ENCODE measurements around the gene ABCC1. TPM values are rescaled to one million over a fixed set of nuclear protein-coding genes. Genes with fewer than 3 reads are reported as not detected.

ABCC1 gene
- total and polyA plus RNA-seq, 4 donors, result 12.4 to 41.5 (median 31.3) TPM

DNA sequence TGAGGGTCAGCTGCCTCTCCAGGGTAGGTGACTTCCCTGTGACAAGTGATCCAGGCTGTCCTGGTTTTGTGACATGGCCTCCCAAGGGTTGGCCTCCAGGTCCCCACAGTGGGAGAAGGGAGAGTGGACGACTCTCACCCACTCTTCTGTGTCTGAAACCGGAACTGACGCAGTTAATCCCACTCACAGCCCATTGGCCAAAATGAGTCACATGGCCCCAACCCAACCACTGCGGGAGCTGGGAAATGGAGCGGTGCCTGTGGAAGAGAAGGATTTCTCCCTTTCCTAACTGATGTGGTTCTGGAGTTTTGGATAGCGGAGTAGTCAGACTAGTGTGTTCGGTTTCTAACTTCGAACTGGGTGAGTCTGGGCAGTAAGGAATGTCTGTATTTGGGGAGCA, 194.5 kb downstream of the ABCC1 start:
- WGBS, 2 donors, result 90 to 92% methylated on average over 8 of the region's 8 CpGs
- no peak for DNase-seq
- ATAC-seq (ENCODE audit: insufficient read depth, low FRiP score), result no peak
- peaks cover 0 to 2% (median 0%) of the 10 kb centered on the region in 5 donors for H3K4me1 ChIP-seq (ENCODE audit: control insufficient read depth in 5 of 5, insufficient read depth in 5 of 5, low read length in 5 of 5)
- no peaks in the 10 kb centered on the region for H3K9me3 ChIP-seq (ENCODE audit: control insufficient read depth in 4 of 4, insufficient read depth in 3 of 4, low read length in 3 of 4)
- H3K9ac ChIP-seq (ENCODE audit: insufficient read depth in 1 of 2, low read length in 2 of 2), result no peak overlapping the region
- H3K36me3 ChIP-seq (ENCODE audit: control insufficient read depth in 4 of 4, insufficient read depth in 4 of 4, low read length in 4 of 4), result peaks cover 13 to 32% (median 17%) of the 10 kb centered on the region in 4 donors
- no peak overlapping the region for H3K4me3 ChIP-seq
- H3K27me3 ChIP-seq (ENCODE audit: control insufficient read depth in 3 of 3, insufficient read depth in 3 of 3, low read length in 2 of 3), result no peaks in the 10 kb centered on the region
- no peak overlapping the region for H3K27ac ChIP-seq (ENCODE audit: low read depth in 1 of 2, low read length in 1 of 2)
- TF ChIP-seq CTCF (IDR thresholded peaks at IDR 0.05; ENCODE audit: control extremely low read depth, extremely low read depth), result no peak

GRCh38 chr16:16144416-16144815, 195.0 kb downstream of the ABCC1 start:
- Histone ChIP-seq H3K36me3 (ENCODE audit: control insufficient read depth in 4 of 4, insufficient read depth in 4 of 4, low read length in 4 of 4) (peaks cover 10 to 28% (median 15%) of the 10 kb centered on the region in 4 donors), H3K27me3 (ENCODE audit: control insufficient read depth in 3 of 3, insufficient read depth in 3 of 3, low read length in 2 of 3) (no peaks in the 10 kb centered on the region), H3K4me3 (no peak overlapping the region), H3K9ac (ENCODE audit: insufficient read depth in 1 of 2, low read length in 2 of 2) (no peak overlapping the region), H3K9me3 (ENCODE audit: control insufficient read depth in 4 of 4, insufficient read depth in 3 of 4, low read length in 3 of 4) (no peaks in the 10 kb centered on the region), H3K27ac (ENCODE audit: low read depth in 1 of 2, low read length in 1 of 2) (no peak overlapping the region), H3K4me1 (ENCODE audit: control insufficient read depth in 5 of 5, insufficient read depth in 5 of 5, low read length in 5 of 5) (peaks cover 0 to 2% (median 0%) of the 10 kb centered on the region in 5 donors)
- 93 to 94% methylated on average over 5 of the region's 5 CpGs for WGBS, 2 donors
- no peak for TF ChIP-seq CTCF (IDR thresholded peaks at IDR 0.05; ENCODE audit: control extremely low read depth, extremely low read depth)
- no peak for ATAC-seq (ENCODE audit: insufficient read depth, low FRiP score)
- DNase-seq, result no peak

DNA sequence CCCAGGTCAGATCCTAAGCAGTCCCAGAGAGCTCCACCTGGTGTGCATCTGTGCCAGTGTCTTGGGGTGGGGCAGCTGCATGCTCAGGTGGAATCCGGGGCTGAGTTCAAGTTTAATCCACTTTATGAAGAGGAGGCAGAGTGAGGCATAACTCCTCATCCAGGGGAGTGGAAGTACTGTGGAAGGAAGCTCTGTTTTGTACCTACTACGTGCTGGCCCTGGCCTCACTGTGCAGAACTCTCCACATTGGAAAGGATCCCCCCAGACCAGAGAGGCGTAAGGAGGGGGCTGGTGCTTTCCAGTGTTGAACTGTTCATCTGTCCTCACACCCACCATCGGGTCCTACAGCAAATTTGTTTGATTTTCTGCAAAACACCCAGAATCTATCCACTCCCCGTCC, 195.9 kb downstream of the ABCC1 start:
- H3K9me3 ChIP-seq (ENCODE audit: control insufficient read depth in 4 of 4, insufficient read depth in 3 of 4, low read length in 3 of 4), result no peaks in the 10 kb centered on the region
- WGBS, 2 donors, result 93 to 96% methylated on average over 5 of the region's 5 CpGs
- ATAC-seq (ENCODE audit: insufficient read depth, low FRiP score), result no peak
- no peaks in the 10 kb centered on the region for H3K27me3 ChIP-seq (ENCODE audit: control insufficient read depth in 3 of 3, insufficient read depth in 3 of 3, low read length in 2 of 3)
- TF ChIP-seq CTCF (IDR thresholded peaks at IDR 0.05; ENCODE audit: control extremely low read depth, extremely low read depth), result no peak
- H3K27ac ChIP-seq (ENCODE audit: low read depth in 1 of 2, low read length in 1 of 2), result no peak overlapping the region
- no peak overlapping the region for H3K4me3 ChIP-seq
- no peak for DNase-seq
- no peak overlapping the region for H3K9ac ChIP-seq (ENCODE audit: insufficient read depth in 1 of 2, low read length in 2 of 2)
- peaks cover 8 to 24% (median 10%) of the 10 kb centered on the region in 4 donors for H3K36me3 ChIP-seq (ENCODE audit: control insufficient read depth in 4 of 4, insufficient read depth in 4 of 4, low read length in 4 of 4)
- peaks cover 0 to 10% (median 0%) of the 10 kb centered on the region in 5 donors for H3K4me1 ChIP-seq (ENCODE audit: control insufficient read depth in 5 of 5, insufficient read depth in 5 of 5, low read length in 5 of 5)

Data from lung (tissue), 12 donors.